GM23338 (cell line): Measurements from ENCODE around the gene ITPR2. TPM values are rescaled to one million over a fixed set of nuclear protein-coding genes. Genes with fewer than 3 reads are reported as not detected.

Experiments used
- ATAC-seq: fragments of 200-7000 bp; cut with Tn5 transposase; 3 replicates; pipeline ENCODE4 v1.9.1; 2020
- DNase-seq: peaks from one replicate; pipeline ENCODE4 v3.0.0-alpha.2; 2015; ENCODE audit warnings: low spot score
- H2AFZ ChIP-seq: fragments of 200-600 bp; sonication (generic); 2 replicates; pipeline ENCODE4 v1.8.0; 2016; ENCODE audit warnings: antibody characterized with exemption, mild to moderate bottlenecking, moderate library complexity
- H3F3A ChIP-seq: fragments of 200-600 bp; sonication (generic); replicated peaks from 2 replicates; pipeline ENCODE4 v1.8.0; 2017; ENCODE audit warnings: antibody characterized with exemption, mixed run types, low read depth
- H3K27ac ChIP-seq: fragments of 200-600 bp; sonication (generic); 2 replicates; pipeline ENCODE4 v1.6.1; 2016; ENCODE audit warnings: low read depth
- H3K27me3 ChIP-seq: fragments of 200-600 bp; sonication (generic); 2 replicates; pipeline ENCODE4 v1.8.0; 2016; ENCODE audit warnings: mild to moderate bottlenecking, mixed run types, moderate library complexity; ENCODE audit not compliant: insufficient read depth
- H3K36me3 ChIP-seq: fragments of 200-600 bp; sonication (generic); 2 replicates; pipeline ENCODE4 v1.8.0; 2016; ENCODE audit warnings: mild to moderate bottlenecking; ENCODE audit not compliant: insufficient read depth
- H3K4me1 ChIP-seq: fragments of 200-600 bp; sonication (generic); 2 replicates; pipeline ENCODE4 v1.8.0; 2016; ENCODE audit warnings: mild to moderate bottlenecking, moderate library complexity; ENCODE audit not compliant: insufficient read depth
- H3K4me2 ChIP-seq: fragments of 200-600 bp; sonication (generic); 2 replicates; pipeline ENCODE4 v1.7.1; 2017; ENCODE audit warnings: mixed run types
- H3K4me3 ChIP-seq: fragments of 200-600 bp; sonication (generic); 2 replicates; pipeline ENCODE4 v1.6.1; 2016; ENCODE audit warnings: mixed run types
- H3K79me2 ChIP-seq: fragments of 200-600 bp; sonication (generic); replicated peaks from 2 replicates; pipeline ENCODE4 v1.8.0; 2017; ENCODE audit warnings: mild to moderate bottlenecking; ENCODE audit not compliant: insufficient read depth
- H3K9me2 ChIP-seq: fragments of 200-600 bp; sonication (generic); 2 replicates; pipeline ENCODE4 v1.8.0; 2017; ENCODE audit not compliant: insufficient read depth
- H4K20me1 ChIP-seq: fragments of 200-600 bp; sonication (generic); replicated peaks from 2 replicates; pipeline ENCODE4 v1.8.0; 2017; ENCODE audit warnings: mild to moderate bottlenecking; ENCODE audit not compliant: insufficient read depth
- H3K27ac Mint-ChIP-seq: 2 replicates; pipeline ENCODE4 v1.8.0; 2020; ENCODE audit warnings: inconsistent platforms, mild to moderate bottlenecking, moderate library complexity, mixed read lengths
- H3K27me3 Mint-ChIP-seq: 3 replicates; pipeline ENCODE4 v1.8.0; 2022; ENCODE audit warnings: low read depth, mild to moderate bottlenecking, moderate library complexity, mixed read lengths, inconsistent platforms; ENCODE audit not compliant: insufficient read depth, poor library complexity
- H3K36me3 Mint-ChIP-seq: 3 replicates; pipeline ENCODE4 v1.8.0; 2021; ENCODE audit warnings: low read depth, mild to moderate bottlenecking, inconsistent platforms, moderate library complexity, mixed read lengths
- H3K4me1 Mint-ChIP-seq: 3 replicates; pipeline ENCODE4 v1.8.0; 2020; ENCODE audit warnings: mild to moderate bottlenecking, inconsistent platforms, mixed read lengths
- H3K4me3 Mint-ChIP-seq: 3 replicates; pipeline ENCODE4 v1.8.0; 2021; ENCODE audit warnings: moderate library complexity, mild to moderate bottlenecking, inconsistent platforms, mixed read lengths
- H3K9me3 Mint-ChIP-seq: 3 replicates; pipeline ENCODE4 v1.8.0; 2020; ENCODE audit warnings: moderate library complexity, mild to moderate bottlenecking, inconsistent platforms, mixed read lengths
- CREB1 ChIP-seq: fragments of 250-450 bp; sonication (Bioruptor Pico); IDR thresholded peaks from 2 replicates; pipeline ENCODE4 v1.5.0; 2020; ENCODE audit warnings: low read depth, mild to moderate bottlenecking, moderate library complexity
- EZH2phosphoT487 ChIP-seq: fragments of 200-600 bp; sonication (generic); IDR thresholded peaks from one replicate; pipeline ENCODE4 v1.8.1; 2018; ENCODE audit warnings: antibody characterized with exemption; ENCODE audit not compliant: unreplicated experiment
- JUNB ChIP-seq: IDR thresholded peaks from one replicate; pipeline ENCODE4 v1.6.1; 2016; ENCODE audit warnings: antibody characterized with exemption; ENCODE audit not compliant: unreplicated experiment
- NANOG ChIP-seq: IDR thresholded peaks from 2 replicates; pipeline ENCODE4 v1.6.1; 2016; ENCODE audit warnings: antibody characterized with exemption, borderline replicate concordance
- POLR2AphosphoS5 ChIP-seq: IDR thresholded peaks from 2 replicates; pipeline ENCODE4 v1.6.1; 2016; ENCODE audit warnings: antibody characterized with exemption, low read depth
- STAT1 ChIP-seq: IDR thresholded peaks from one replicate; pipeline ENCODE4 v1.6.1; 2016; ENCODE audit warnings: antibody characterized with exemption; ENCODE audit not compliant: unreplicated experiment
- polyA plus RNA-seq: library from polyadenylated mRNA; unstranded; fragments of >200 nt; fragmentation: Nextera tagmentation; extraction: Ambion mirVana; gene quantifications from 2 replicates; pipeline ENCODE4 v1.2.1, GENCODE V29; 2016
- total RNA-seq: library from RNA; depleted of rRNA; stranded (reverse); fragments of >200 nt; shearing (Covaris generic); gene quantifications from 2 replicates; pipeline ENCODE4 v1.2.3, GENCODE V29; 2014
- TF ChIP-seq, protein P1 (sequence below): fragments of 250-450 bp; sonication (Bioruptor Pico); IDR thresholded peaks from 2 replicates; pipeline ENCODE4 v1.5.0; 2020; ENCODE audit warnings: mild to moderate bottlenecking, moderate library complexity
- TF ChIP-seq, protein P2 (sequence below), 2 experiments: fragments of 200-600 bp in 1 of 2; sonication (generic) in 1 of 2; conservative IDR thresholded peaks; 2 replicates each; pipeline versions ENCODE4 v1.5.1 to v1.6.1; 2016 to 2017; ENCODE audit warnings: antibody characterized with exemption in 2 of 2, low read depth in 2 of 2, mild to moderate bottlenecking in 2 of 2, moderate library complexity in 1 of 2
- TF ChIP-seq, protein P3 (sequence below): IDR thresholded peaks from one replicate; pipeline ENCODE4 v1.6.1; 2018; ENCODE audit warnings: antibody characterized with exemption; ENCODE audit not compliant: unreplicated experiment

Gene ITPR2
- total and polyA plus RNA-seq, 2 experiments from 2014 or later: 44.5 to 65.2 TPM

DNA sequence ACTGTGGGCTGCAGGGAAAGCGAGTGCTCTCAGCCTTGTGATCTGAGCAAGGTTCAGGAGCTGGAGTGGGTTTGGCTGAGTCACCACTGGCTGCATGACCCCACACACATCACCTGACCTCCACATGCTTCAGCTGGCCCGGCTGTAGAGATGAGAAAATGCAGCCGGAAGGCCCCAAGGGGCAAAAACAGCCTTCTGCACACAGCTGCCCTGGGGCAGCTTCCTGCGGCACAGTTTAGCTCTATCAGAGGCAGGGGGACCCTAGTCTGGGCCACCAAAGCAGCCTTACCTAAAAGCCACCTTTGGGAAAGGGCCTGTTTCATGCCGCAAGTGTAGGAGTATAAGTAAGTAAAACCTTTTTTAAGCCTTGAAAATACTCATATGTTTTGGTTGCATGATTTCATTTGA lies 514.3 kb downstream of the ITPR2 start:
- H3K9me2 ChIP-seq: no peaks in the 10 kb centered on the region; the same call in 1 of the 2 replicates
- TF ChIP-seq NANOG (no peak), STAT1 (no peak), CREB1 (CRISPR knock-in tag) (no peak), EZH2phosphoT487 (no peak), POLR2AphosphoS5 (no peak), JUNB (no peak)
- TF ChIP-seq, protein P1, sequence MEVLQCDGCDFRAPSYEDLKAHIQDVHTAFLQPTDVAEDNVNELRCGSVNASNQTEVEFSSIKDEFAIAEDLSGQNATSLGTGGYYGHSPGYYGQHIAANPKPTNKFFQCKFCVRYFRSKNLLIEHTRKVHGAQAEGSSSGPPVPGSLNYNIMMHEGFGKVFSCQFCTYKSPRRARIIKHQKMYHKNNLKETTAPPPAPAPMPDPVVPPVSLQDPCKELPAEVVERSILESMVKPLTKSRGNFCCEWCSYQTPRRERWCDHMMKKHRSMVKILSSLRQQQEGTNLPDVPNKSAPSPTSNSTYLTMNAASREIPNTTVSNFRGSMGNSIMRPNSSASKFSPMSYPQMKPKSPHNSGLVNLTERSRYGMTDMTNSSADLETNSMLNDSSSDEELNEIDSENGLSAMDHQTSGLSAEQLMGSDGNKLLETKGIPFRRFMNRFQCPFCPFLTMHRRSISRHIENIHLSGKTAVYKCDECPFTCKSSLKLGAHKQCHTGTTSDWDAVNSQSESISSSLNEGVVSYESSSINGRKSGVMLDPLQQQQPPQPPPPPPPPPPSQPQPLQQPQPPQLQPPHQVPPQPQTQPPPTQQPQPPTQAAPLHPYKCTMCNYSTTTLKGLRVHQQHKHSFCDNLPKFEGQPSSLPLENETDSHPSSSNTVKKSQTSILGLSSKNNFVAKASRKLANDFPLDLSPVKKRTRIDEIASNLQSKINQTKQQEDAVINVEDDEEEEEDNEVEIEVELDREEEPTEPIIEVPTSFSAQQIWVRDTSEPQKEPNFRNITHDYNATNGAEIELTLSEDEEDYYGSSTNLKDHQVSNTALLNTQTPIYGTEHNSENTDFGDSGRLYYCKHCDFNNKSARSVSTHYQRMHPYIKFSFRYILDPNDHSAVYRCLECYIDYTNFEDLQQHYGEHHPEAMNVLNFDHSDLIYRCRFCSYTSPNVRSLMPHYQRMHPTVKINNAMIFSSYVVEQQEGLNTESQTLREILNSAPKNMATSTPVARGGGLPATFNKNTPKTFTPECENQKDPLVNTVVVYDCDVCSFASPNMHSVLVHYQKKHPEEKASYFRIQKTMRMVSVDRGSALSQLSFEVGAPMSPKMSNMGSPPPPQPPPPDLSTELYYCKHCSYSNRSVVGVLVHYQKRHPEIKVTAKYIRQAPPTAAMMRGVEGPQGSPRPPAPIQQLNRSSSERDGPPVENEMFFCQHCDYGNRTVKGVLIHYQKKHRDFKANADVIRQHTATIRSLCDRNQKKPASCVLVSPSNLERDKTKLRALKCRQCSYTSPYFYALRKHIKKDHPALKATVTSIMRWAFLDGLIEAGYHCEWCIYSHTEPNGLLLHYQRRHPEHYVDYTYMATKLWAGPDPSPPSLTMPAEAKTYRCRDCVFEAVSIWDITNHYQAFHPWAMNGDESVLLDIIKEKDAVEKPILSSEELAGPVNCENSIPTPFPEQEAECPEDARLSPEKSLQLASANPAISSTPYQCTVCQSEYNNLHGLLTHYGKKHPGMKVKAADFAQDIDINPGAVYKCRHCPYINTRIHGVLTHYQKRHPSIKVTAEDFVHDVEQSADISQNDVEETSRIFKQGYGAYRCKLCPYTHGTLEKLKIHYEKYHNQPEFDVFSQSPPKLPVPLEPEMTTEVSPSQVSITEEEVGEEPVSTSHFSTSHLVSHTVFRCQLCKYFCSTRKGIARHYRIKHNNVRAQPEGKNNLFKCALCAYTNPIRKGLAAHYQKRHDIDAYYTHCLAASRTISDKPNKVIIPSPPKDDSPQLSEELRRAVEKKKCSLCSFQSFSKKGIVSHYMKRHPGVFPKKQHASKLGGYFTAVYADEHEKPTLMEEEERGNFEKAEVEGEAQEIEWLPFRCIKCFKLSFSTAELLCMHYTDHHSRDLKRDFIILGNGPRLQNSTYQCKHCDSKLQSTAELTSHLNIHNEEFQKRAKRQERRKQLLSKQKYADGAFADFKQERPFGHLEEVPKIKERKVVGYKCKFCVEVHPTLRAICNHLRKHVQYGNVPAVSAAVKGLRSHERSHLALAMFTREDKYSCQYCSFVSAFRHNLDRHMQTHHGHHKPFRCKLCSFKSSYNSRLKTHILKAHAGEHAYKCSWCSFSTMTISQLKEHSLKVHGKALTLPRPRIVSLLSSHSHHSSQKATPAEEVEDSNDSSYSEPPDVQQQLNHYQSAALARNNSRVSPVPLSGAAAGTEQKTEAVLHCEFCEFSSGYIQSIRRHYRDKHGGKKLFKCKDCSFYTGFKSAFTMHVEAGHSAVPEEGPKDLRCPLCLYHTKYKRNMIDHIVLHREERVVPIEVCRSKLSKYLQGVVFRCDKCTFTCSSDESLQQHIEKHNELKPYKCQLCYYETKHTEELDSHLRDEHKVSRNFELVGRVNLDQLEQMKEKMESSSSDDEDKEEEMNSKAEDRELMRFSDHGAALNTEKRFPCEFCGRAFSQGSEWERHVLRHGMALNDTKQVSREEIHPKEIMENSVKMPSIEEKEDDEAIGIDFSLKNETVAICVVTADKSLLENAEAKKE (CRISPR knock-in tag): no peak
- TF ChIP-seq, protein P2, sequence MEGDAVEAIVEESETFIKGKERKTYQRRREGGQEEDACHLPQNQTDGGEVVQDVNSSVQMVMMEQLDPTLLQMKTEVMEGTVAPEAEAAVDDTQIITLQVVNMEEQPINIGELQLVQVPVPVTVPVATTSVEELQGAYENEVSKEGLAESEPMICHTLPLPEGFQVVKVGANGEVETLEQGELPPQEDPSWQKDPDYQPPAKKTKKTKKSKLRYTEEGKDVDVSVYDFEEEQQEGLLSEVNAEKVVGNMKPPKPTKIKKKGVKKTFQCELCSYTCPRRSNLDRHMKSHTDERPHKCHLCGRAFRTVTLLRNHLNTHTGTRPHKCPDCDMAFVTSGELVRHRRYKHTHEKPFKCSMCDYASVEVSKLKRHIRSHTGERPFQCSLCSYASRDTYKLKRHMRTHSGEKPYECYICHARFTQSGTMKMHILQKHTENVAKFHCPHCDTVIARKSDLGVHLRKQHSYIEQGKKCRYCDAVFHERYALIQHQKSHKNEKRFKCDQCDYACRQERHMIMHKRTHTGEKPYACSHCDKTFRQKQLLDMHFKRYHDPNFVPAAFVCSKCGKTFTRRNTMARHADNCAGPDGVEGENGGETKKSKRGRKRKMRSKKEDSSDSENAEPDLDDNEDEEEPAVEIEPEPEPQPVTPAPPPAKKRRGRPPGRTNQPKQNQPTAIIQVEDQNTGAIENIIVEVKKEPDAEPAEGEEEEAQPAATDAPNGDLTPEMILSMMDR (conservative IDR thresholded peaks at IDR 0.05; ENCODE audit: low read depth in 2 of 2): no peak
- TF ChIP-seq, protein P3, sequence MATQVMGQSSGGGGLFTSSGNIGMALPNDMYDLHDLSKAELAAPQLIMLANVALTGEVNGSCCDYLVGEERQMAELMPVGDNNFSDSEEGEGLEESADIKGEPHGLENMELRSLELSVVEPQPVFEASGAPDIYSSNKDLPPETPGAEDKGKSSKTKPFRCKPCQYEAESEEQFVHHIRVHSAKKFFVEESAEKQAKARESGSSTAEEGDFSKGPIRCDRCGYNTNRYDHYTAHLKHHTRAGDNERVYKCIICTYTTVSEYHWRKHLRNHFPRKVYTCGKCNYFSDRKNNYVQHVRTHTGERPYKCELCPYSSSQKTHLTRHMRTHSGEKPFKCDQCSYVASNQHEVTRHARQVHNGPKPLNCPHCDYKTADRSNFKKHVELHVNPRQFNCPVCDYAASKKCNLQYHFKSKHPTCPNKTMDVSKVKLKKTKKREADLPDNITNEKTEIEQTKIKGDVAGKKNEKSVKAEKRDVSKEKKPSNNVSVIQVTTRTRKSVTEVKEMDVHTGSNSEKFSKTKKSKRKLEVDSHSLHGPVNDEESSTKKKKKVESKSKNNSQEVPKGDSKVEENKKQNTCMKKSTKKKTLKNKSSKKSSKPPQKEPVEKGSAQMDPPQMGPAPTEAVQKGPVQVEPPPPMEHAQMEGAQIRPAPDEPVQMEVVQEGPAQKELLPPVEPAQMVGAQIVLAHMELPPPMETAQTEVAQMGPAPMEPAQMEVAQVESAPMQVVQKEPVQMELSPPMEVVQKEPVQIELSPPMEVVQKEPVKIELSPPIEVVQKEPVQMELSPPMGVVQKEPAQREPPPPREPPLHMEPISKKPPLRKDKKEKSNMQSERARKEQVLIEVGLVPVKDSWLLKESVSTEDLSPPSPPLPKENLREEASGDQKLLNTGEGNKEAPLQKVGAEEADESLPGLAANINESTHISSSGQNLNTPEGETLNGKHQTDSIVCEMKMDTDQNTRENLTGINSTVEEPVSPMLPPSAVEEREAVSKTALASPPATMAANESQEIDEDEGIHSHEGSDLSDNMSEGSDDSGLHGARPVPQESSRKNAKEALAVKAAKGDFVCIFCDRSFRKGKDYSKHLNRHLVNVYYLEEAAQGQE: no peak
- no peak overlapping the region for H3K27ac ChIP-seq
- ATAC-seq: no peak
- Mint-ChIP-seq H3K27ac (no peak overlapping the region), H3K4me3 (no peak overlapping the region), H3K36me3 (peaks cover 3% of the 10 kb centered on the region; the same call in 2 of the 3 replicates), H3K9me3 (peaks cover 21% of the 10 kb centered on the region), H3K4me1 (0 out of 3 replicates have a peak, but pooled peaks cover 2% of the 10 kb centered on the region), H3K27me3 (no peaks in the 10 kb centered on the region)
- H3K79me2 ChIP-seq: no peaks in the 10 kb centered on the region
- no peak overlapping the region for H3K4me2 ChIP-seq
- H3K36me3 ChIP-seq: no peaks in the 10 kb centered on the region
- H3F3A ChIP-seq: no peaks in the 10 kb centered on the region
- no peaks in the 10 kb centered on the region for H4K20me1 ChIP-seq
- H3K4me1 ChIP-seq: no peaks in the 10 kb centered on the region
- H3K27me3 ChIP-seq: no peaks in the 10 kb centered on the region
- H2AFZ ChIP-seq: peak overlapping the region; percentile 59; the same call in 1 of the 2 replicates
- DNase-seq: no peak
- no peak overlapping the region for H3K4me3 ChIP-seq
